HPDE6-E6E7 (cell line): ENCODE measurements around the gene FDXR.

Experiments used
- DNase-seq: peaks from one replicate; pipeline ENCODE4 v3.0.0; 2011; ENCODE audit warnings: missing footprints; ENCODE audit errors: extremely low spot score

Gene FDXR

DNA sequence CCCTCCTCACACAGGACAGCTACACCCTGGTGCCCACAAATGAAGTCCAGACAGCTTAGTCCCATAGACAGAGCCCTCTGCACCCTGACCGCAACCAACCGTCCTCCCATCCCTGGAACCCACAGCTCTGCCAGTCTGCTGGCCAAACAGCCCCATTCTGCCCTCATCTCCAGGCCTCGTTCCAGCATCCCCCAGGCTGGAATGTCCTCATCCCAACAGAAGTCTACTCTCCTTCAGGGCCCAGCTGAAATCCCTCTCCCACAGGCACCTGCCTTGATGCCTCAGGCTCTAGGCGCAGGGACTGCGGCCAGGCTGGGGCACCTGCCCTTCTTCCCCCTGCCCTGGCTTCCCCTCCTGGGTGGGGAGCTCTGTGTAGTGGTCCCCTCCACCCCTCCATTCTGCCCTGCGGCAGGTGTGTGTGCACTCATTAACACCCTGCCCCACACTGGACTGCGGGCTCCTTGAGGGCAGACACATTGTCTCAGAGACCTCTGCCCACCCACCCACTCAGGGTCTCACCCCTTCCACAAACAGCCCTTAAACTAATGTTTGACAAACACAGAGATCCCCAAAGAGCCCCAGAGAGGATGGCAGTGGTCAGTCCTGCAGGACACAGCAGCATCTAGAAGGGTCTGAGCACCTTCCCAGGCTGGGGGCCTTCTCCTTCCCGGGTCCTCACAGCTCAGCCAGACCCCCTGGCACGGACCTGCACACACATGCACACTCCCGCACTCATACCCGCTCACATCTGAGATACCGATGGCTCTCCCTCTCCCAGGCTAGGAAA lies 13.9 kb downstream of the FDXR start:
- no peak for DNase-seq

DNA sequence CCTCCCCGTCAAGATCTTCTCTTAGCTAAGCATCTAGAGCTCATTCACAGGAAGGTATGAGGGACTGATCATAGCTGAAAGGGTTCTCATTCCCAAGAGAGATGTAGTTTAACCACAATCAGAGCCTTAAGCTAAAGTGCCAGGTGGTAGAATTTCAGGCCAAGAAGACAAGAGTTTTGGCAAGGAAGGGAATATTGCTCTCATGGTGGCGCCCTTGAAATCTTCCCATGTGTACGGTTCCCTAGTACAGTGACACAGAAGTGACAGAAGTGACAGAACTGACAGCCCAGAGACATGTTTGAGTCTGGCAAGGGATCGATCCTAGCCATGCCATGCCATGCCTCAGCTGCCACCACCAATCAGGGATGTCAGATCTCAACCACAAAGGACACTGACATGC lies 15.6 kb downstream of the FDXR start:
- DNase-seq, result no peak

DNA sequence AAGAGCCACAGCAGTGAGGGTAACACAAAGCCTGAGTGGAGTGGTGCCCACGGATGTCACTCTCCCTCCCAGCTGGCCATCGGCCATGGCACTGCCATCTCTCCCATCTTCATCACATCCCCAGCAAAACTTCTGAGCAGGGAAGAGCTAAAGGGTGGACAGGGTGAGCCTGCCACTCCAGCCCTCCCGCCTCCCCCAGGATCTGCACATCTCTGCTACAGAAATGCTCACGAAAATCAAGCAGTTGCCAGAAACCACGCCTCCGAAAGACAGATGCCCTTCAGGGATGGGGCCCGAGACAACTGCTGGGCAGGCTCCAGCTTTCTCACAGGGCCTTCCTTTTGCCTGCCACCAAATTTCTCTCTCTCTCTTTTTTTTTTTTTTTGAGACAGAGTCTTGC lies 16.7 kb downstream of the FDXR start:
- DNase-seq, result no peak

DNA sequence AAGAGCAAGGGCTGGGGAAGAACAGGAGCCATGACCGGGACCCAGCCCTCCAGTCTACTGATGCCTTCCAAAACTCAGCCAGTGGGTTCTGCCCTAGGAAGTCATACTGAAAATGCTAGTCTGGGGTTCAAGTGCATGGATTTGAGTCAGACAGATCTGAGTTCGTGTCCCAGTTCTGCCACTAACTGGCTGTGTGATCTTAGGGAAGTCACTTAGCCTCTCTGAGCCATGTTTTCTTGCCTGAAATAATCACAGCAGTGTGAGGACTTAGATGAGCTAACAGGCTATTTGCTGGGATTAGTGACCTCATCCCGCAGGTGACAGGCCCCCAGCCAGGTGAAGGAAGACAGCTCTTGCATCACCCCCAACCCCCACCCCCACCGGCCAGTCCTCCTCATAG lies 17.5 kb downstream of the FDXR start:
- DNase-seq, result no peak

DNA sequence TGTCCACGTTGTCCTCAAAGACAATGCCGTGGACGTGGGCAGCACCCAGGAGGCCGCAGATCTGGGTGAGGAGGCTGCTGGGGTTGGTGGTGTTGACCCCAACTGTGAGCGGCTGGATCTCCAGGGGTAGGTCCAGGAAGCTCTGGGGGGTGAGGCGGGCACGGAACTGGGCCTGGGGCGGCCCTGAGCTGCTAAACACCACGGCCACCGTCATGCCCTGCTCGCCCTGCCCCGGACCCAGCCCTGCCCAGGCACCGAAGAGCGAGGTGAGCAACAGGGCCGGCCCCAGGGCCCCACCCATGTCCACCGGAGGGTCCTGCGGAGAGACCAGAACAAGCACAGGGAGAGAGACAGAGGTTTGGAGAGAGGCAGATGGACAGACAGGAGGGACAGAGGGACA lies 18.0 kb downstream of the FDXR start:
- DNase-seq, result no peak

DNA sequence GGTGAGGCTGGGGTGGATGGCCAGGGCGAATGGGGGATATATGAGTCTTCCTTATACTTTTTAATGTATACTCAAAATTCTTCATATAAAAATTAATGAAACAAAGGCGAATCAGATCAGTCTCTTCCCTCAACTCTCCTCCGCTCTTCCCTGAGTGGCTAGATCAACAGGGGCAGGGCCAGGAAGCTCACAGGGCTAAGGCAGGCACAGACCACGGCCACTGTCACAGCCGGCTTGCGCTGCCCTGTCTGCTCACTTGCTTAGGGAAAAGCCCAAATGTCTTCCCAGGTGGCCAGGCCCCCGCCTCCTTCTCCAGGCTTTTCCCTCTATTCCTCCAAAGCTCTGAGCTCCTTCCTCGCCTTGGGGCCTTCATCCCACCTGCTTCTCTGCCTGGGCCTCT lies 19.1 kb downstream of the FDXR start:
- DNase-seq, result no peak

DNA sequence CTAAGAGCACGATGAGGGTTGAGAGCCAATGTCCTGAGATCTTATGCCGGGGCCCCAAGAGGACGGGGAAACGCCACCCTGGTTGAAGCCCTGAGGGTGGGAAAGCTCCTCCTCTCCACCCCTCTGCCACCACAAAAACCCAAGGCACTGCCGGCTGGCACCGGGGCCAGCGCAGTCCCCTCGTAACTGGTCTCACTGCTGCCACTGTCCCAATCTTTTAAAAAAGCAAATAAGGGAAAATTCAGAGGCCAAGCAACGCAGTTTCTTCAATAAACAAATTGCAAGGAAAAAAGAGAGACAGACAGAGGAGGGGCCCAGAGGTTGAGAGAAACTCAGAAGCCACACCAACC lies 19.8 kb downstream of the FDXR start:
- no peak for DNase-seq

DNA sequence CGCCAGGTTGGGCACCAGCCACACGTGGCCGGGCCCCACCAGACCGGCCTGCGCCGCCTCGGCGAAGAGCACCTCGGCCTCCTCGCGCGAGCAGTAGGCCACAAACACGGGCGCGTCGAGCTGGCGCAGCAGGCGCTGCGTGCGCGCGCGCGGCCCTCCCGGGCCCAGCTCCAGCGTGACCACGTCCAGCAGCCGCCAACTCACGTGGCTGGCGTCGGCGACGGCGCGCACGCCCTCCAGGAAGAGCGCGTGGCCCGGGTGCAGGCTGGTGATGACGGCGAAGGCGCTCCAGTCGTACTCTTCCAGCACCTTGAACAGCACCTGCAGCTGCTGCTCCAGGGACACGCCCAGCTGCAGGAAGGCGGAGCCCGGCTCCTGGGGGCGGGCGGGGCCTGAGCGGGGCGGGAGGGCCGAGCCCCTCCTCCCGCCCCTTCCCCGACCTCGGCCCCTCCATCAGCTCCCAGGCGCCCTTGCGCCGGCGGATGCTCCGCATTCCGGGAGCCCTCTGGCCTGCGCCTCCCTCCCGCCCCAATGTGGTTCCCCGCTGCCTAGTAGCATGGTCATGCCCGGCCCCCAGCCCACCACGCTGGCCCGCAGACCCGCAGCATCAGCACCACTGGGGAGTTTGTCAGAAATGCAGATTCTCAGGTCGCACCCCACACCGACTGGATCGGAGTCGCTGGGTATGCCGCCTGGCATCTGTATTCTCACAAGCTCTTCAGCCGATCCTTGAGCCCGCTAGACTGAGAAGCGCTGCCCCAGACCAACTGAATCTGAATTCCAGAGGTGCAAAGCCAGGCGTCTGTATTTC lies 20.4 kb downstream of the FDXR start:
- DNase-seq, result no peak

DNA sequence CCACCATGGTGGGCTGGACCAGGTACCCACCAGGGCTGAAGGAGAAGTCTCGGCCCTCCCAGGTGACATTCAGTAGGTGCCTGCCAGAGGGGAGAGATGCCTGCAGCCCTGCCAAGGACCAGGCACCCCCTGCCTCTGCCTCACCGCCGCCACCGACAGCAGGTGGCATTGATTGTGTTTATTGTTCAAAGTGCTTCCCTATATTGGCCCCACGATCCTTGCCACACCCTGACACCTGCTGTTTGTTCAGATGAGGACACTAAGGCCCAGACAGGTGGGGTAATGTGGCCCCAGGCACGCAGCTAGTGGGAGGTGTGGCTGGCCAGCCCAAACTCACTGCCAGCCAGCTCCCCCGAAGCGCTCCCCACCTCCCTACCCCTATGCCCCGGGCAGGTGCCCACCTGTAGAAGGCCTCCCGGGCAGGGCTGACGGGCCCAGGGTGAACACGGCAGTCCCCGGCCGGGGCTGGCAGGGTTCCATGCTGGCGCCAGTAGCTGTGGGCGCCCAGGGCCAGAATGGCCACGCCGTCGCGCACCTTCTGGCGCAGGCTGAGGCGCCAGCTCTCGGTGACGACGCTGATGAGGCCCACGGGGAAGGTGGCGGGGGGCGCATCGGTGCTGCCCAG lies 21.1 kb downstream of the FDXR start:
- no peak for DNase-seq

DNA sequence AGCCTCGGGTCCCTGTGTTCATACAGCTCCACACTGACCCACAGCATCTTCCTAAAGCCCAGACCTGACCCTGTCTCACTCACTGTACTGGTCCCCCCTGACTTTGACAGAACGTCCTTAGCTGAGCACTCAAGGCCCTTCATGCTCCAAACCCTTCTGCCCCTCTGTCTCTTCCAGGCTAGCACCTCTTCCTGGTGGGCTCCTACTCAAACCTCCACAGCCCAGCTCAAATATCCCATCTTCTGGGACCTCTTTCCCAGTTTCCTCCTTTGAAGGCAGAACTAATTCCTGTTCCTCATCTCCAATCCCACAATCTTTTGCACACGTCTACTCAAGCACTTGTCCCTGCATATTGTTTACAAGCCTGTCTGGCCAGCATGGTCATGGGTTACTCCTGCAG lies 21.9 kb downstream of the FDXR start:
- DNase-seq, result no peak

DNA sequence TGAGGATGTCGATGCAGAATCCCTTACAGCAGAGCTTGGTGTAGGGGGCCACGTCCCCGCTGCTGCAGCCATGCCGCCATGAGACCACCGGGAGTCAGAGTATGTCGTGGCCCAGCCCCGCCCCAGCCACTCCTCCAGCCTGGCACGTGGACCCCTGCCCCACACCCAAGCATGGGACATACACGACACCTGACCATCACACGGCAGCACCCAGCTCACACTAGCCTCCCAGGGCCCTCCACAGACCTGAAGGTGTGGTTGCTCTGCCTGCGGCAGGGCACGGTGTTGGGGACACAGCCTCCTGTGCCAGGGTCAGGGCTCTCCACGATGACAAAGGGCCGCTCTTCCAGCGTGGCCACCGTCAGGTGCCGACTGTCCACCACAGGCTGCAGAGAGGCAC lies 22.5 kb downstream of the FDXR start:
- DNase-seq, result no peak

DNA sequence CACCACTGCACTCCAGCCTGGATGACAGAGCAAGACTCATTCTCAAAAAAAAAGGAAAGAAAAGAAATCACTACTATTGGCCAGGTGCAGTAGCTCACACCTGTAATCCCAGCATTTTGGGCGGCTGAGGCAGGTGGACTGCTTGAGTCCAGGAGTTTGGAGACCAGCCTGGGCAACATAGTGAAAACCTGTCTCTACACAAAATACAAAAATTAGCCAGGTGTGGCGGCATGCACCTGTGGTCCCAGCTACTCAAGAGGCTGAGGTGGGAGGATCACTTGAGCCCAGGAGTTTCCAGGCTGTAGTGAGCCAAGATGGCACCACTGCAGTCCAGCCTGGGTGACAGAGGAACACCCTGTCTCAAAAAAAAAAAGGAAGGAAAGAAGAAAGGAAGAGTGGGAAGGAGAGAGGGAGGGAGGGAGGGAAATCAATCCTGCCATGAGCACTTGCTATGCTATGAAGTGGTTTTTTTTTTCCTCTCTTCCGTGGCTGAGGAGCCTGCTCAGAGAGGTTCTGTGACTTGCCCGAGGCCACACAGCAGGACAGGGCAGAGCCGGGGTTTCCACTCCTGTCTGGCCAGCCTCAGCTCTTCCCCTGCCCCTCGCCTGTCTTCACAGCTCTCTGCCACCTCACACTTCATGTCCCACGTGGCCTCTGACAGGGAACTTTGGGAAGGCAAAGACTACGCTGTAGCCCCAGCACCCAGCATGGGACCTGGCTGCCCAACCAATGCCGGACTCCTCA lies 24.0 kb downstream of the FDXR start:
- no peak for DNase-seq

DNA sequence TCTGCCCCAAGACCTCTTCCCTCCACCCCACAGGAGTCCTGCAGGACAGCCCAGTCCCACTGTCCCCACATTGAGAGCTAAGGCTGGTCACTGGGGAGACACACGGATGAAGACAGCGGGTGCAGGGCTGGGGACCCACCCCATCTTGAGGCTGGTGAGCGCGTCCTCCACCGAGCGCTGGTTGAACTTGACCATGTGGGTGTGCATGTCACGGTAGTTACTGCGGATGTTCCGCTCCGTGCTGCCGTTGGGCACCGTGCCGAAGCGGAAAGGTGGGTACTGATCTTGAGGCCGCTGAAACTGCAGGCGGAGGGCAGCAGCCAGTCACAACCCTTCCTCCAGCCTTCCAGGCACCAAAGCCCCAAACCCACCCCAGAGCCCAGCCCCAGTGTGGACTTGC lies 26.2 kb downstream of the FDXR start:
- no peak for DNase-seq

DNA sequence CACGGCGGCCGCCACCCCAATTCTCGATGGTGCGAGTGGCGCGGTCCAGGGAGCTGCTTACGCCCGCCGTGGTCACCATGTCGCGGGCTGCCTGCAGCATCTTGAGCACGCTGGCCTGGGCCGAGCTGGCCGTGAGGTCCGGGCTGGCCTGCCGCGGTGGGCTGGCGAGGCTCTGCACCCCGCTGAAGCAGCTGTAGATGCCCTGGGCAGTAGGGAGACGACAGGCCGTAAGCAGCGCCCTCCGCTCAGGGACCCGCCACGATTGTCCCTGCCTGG lies 29.5 kb downstream of the FDXR start:
- no peak for DNase-seq

DNA sequence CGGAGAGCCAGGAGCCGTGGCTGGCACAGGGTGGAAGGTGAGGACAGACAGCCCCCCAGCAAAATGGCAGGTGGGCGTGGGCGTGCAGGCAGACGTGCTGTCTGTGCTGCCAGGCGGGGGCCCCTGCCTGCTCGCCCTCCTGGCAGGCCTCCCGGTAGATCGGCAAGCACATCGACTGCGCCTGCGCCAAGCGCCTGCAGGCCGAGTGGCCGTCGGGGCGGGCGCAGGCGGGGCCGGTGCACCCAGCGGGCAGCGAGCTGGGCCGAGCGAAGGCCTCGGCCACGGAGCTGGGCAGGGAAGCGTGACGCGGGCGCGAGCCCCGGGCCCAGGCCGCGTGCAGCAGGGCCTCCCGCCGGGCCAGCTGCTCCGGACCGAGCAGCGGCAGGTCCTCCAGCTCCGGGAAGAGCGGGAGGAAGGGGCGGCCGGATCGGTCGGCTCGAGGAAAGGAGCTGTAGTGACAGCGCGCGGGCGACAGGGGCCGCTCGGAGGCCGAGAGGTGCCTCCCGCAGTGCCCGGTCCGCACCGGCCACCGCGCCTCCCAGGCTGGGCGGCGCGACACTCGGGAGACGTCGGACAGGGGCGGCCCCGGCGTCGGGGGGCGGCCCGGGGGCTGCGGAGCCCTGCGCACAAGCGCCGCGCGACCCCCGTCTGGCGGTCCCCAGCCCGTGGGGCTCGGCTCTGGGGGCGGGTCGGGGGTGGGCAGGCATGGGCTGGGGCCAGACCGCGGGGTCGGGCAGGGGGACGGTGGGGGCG lies 30.0 kb downstream of the FDXR start:
- peak; percentile 75 for DNase-seq

DNA sequence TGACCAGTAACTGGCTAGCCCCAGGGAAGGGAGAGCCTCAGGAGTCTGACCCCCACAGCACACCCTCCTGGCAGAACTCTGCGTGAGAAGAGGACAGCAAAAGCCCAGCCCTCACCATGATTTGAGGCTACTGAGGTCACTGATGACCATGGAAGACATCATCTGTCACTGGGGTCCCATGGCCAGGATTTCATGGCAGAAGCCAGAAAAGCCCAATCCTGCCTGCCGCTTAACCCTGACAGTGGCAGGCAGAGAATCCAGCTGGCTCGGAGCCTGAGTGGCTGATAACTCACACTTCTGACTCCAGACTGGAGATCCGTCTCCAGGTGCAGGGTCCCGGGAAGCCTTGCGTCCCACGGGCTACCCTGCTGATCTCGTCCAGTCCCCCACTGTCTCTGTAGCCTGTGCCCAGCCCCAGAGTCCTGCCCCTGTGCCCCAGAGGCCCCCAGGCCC lies 30.6 kb downstream of the FDXR start:
- DNase-seq, result no peak

DNA sequence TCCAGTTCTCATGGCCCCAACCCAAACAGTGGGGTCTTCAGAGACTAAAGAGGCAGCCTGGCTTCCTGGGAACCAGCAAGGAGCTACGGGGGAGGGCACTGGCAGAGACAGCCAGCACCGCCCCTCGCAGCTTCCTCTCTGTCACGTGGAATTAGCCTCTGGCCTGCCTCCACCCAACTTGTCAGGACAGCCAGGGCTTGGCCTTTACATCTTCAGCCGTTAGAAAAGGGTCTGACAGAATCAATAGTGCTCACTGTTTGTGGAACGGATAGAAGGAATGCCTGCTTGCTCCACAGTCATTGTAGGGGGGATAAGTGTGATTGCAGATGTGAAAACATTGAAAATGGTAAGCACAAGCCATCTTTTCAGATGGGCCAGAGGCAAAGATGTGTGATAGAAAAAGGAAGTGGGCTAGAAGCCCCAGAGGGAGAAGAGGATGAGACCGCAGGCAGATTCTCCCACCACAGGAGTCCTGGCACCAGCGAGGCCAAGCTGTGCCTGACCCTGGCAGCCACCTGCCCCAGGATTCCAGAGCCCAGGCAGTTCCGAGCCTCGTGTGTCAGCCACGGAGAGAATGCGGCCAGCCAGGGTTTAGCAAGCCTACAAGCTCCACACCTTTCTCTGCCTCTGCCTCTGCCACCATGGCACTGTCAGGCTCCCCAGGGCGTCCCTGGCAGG lies 31.7 kb downstream of the FDXR start:
- no peak for DNase-seq

DNA sequence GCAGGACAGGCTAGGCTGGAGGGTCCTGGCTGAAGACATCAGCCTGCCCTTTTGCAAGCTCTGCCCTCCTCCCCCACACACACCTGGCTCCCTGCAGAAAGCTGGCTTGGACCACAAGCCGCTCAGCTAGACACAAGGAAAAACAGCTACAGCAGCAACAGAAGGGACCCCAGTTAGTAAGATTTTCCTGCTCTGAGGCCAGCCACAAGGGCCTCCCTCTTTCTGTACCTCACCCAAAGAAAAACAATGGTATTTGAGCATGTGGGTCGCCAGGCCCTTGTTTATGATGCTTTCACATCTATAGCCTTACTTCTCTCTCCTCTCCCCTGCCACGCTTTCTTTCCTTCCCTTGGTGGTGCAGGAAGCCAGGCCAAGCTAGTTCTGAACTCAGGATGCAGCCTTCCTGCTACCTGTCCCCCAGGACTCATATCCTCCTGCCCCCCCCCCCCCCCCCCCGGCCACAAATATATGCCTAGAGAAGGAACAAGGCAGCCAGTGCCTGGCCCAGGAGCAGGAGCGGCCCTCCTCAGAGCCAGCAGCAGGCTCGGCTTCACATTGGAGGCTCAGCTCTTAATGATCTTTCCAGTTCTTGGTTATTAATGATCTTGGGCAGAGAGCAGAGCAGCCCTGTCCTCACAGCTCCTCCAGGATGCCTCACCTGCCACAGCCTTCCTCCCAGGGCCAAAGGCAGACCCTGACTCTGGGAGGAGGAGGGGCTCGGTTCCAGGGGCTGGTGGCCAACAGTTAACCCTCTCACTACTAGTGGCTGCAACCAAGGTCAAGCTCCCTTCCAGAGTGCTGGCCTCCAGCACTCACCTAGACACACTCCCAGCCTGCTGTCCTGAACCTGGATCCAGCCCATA lies 32.6 kb downstream of the FDXR start:
- no peak for DNase-seq

DNA sequence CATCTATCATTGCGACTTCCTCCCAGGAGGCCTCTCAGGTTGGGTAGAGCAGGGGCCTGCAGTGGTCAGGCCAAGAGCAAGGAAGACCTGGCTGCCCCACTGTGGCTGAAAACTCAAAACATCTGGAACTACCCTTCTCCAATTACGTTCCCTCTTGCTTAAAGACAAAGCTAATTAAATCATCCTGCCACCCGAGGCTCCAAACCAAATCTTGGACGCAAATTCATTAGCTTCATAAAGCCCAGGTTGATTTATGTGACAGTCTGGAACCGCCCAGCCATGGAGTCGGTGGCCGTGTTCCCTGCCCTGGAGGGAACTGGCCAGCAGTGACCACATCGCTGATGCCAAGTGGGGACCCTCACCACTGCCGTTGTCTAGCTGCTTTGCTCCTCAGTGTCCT lies 34.5 kb downstream of the FDXR start:
- no peak for DNase-seq
